Stimulated activated naive CD8-positive, alpha-beta T cell treated with anti-CD3 and anti-CD28 coated beads, Interleukin-15, Interleukin-2, amounts not matched to agents 100 U/mL and 50 U/mL, for 24 hours (primary cell): ENCODE data around the gene CDK12.
A peak's percentile ranks its signal among the peaks of the same experiment; 100 is the strongest.

Source experiments
- ATAC-seq: fragments of 150-1000 bp; cut with Tn5 transposase; one replicate; pipeline ENCODE4 v1.10.0; 2021
- DNase-seq: peaks from one replicate; pipeline ENCODE4 v3.0.0; 2021

Gene CDK12

GRCh38 chr17:39549747-39550573 lies 88.7 kb downstream of the CDK12 start:
- no peak for ATAC-seq
- DNase-seq: no peak

GRCh38 chr17:39551879-39552278 lies 90.6 kb downstream of the CDK12 start:
- no peak for ATAC-seq
- no peak for DNase-seq

DNA sequence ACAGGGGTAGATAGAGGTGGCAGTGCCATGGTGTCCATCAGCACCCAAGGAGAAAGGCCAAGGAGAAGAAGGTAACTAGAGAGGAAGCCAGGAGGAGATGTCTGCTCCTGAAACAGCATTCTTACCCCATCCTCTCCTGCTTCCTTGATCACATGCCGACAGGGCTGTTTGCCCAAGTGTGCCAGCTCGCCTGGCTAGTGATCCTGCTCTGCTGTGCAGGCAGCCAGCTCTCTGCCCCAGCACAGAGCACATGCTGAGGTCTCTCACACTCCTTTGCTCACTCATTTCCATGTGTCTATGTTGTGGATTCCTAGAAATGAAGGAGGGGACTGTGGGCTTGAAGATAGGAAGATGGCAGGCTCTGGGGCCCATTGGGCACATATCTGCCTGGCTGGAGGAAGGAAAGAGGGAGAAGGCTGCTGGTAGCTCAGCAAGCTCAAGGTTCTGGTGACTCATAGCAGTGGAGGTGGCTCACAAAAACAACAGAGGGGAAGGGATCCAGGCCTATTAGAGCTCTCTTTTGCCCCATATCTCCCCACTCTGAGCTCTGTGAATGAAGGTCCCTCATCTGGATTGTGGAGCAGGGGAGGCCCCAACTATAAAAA lies 92.2 kb downstream of the CDK12 start:
- no peak for DNase-seq
- no peak for ATAC-seq

- no peak for ATAC-seq
- DNase-seq: no peak
Observed at GRCh38 chr17:39555368-39555767, 94.1 kb downstream of the CDK12 start.

GRCh38 chr17:39556423-39556822 lies 95.1 kb downstream of the CDK12 start:
- DNase-seq: no peak
- no peak for ATAC-seq

GRCh38 chr17:39562395-39562794 lies 101.1 kb downstream of the CDK12 start:
- ATAC-seq (no peak), DNase-seq (no peak)

DNA sequence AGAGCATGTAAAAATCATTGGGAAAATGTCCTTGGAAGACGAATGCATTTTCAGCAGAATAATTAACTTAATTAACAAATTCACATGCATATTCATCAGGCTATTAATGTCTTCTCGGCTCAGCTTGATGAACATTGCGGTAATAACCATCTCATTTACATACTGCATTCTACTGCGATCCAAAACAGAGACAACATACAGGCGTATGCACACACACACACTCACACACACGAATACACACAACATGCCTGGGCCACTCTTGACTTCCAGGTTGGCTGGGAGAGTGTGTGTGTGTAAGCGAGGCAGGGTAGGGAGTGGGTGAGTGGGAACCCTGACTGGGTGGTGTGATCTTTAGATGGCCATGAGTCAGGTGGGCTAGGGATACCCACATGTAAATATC lies 101.7 kb downstream of the CDK12 start:
- DNase-seq (no peak), ATAC-seq (peak; percentile 23)

DNA sequence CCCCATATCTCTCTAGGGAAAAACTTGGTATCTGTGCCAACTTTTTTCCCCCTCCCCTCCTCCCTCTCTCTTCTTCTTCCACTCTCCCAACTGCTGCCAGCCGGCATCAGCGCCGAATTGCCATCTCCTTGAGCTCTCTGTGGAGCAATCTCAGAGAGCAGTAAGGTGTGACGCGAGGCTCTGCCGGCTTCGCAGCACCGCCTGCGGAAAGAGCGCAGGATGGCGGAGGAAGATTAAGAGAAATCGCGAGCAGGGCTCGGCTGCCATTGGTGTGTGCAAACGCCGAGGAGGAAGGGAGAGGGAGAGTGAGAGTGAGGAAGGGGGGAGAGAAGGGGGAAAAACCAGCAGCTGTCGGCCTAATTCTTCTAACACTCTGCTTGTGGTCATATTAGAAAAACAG lies 102.2 kb downstream of the CDK12 start:
- DNase-seq (no peak), ATAC-seq (no peak)

DNA sequence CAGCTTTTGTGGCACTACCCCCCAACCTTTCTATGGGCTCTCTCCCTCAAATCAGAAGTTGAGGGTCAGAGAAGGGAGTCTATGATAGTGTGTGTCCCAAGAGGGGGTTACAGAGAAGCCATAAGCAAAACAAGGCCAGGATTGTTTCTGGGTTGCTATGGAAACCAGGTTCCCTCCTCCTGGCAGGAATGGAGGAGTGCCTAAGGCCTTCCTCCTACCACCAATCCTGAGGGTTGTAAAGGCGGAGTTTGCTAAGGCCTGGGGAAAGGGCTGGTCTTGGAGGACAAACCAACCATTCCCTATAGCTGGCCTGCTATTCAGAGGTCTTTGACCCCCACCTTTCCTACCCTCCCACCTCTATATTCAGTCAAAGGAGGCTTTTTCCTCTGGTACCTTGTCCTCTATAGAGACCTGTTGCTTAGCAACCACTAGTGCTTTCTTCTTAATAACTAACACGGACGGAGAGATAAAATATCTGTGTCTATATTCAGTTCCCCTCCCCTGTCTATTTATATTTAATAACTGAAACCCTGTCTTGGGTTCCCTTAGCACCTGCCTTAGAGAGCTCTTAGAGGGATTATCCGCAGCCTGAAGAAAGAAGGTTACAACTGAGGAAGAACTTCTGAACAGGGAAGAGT lies 103.0 kb downstream of the CDK12 start:
- ATAC-seq (no peak), DNase-seq (no peak)

GRCh38 chr17:39566094-39566850 lies 105.0 kb downstream of the CDK12 start:
- no peak for ATAC-seq

DNA sequence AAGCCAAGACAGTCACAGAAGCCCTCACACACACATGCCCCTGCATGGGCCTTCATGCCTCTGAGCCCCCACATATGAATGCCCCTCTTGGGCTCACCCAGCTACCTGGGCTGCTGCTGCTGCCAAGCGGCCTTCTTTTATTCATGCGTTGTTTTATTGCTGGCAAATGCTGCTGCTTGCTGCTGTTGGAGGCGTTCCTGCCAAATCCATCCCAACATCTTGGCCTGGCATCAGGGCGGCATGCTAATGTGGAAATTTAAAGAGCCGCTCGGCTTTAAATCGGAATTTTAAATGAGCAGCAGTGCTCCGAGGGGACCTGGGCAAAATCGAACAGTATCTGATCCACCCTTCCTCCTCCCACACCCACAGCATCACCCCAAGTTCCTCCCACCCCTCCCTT lies 107.4 kb downstream of the CDK12 start:
- ATAC-seq (no peak), DNase-seq (no peak)

More at GRCh38 chr17:39566094-39566850, 105.0 kb downstream of the CDK12 start:
- DNase-seq: no peak

DNA sequence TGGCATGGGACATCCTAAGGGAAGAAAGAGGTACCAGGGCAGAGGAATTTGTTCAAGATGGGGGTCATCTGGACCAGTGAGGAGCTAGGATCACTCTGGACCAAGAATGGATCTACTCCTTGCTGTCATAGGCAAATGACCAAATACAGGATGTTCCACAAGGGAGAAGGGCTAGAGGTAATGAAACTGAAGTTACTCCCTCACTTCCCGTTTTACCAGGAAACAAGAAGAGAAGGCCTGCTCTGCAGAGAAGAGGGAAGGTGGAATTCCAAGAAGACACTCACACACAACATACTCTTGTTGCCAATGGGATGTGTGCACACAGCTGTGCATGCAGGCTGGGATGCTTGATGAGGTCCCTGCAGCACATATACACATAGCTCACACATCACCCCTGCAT lies 107.8 kb downstream of the CDK12 start:
- ATAC-seq (no peak), DNase-seq (no peak)

- ATAC-seq: no peak
- no peak for DNase-seq
Observed at GRCh38 chr17:39572121-39572520, 110.8 kb downstream of the CDK12 start.

GRCh38 chr17:39573447-39574298 lies 112.4 kb downstream of the CDK12 start:
- DNase-seq: peak; percentile 58
- ATAC-seq: peak; percentile 70

- DNase-seq (no peak), ATAC-seq (peak; percentile 44)
Observed at GRCh38 chr17:39576187-39576586, 114.9 kb downstream of the CDK12 start.

GRCh38 chr17:39578272-39578671 lies 117.0 kb downstream of the CDK12 start:
- ATAC-seq: no peak
- DNase-seq: no peak

GRCh38 chr17:39579318-39580081 lies 118.2 kb downstream of the CDK12 start:
- DNase-seq (no peak), ATAC-seq (no peak)

DNA sequence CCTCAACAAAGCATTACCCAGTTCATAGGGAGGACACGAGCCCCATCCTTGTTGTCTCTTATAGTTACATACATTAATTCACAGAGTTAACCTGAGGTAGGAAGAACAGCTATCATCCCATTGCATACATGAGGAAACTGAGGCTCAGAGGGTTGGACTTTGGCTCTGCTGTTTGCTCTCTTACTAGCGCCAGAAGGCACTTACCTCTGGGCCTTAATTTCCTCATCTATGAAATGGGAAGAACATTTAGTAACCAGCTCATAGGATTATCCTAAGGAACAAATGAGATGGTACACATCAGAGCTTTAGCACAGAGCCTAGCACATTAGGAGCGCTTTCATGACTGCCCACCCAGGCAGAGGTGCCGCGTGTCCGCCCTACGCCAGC lies 118.8 kb downstream of the CDK12 start:
- no peak for DNase-seq
- no peak for ATAC-seq

DNA sequence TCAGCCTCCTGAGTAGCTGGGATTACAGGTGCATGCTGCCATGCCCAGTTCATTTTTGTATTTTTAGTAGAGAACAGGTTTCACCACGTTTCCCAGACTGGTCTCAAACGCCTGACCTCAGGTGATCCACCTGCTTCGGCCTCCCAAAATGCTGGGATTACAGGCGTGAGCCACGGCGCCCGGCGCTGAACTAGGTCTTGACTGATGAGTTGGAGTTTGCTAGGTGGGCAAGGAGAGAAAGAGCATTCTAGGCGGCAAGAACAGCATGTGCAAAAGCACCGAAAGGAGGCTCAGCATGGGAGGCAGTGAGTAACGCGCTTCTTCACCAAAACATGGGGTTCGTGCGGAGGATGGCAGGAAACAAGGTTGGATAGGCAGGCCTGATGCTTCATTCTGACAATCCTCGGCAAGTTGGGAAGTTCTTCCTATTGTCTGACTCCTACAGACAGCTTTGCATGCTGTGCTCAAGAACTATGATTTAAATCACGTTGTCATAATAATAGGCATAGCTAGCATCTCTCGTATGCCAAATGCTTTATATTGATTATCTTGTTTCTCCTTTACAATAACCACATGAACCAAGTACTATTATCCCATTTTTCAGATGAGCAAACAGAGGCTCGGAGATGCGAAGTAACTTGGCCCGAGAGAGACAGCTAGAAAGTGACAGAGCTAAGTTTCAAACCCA lies 119.9 kb downstream of the CDK12 start:
- DNase-seq (no peak), ATAC-seq (no peak)

GRCh38 chr17:39581759-39582085 lies 120.4 kb downstream of the CDK12 start:
- ATAC-seq (no peak), DNase-seq (no peak)
